Endodermal cell (in vitro differentiated cells): ENCODE results near the gene ITGA2B. TPM values are rescaled to one million over a fixed set of nuclear protein-coding genes. Genes with fewer than 3 reads are reported as not detected.

ENCODE experiments used
- DNase-seq: peaks from one replicate; pipeline ENCODE4 v3.0.0-alpha.2; 2017
- H3K27ac ChIP-seq: 2 replicates; pipeline ENCODE4 v1.5.1; 2013; ENCODE audit warnings: mild to moderate bottlenecking, low read depth, low read length, moderate library complexity
- H3K27me3 ChIP-seq: 2 replicates; pipeline ENCODE4 v1.6.1; 2013; ENCODE audit warnings: mild to moderate bottlenecking, low read length, moderate library complexity; ENCODE audit not compliant: insufficient read depth, control insufficient read depth, poor library complexity, severe bottlenecking
- H3K36me3 ChIP-seq: 2 replicates; pipeline ENCODE4 v1.7.0; 2013; ENCODE audit warnings: mild to moderate bottlenecking, low read length, moderate library complexity; ENCODE audit not compliant: control insufficient read depth, insufficient read depth
- H3K4me1 ChIP-seq: one replicate; pipeline ENCODE4 v1.7.0; 2013; ENCODE audit warnings: low read length; ENCODE audit not compliant: control insufficient read depth, insufficient read depth
- H3K4me3 ChIP-seq: 2 replicates; pipeline ENCODE4 v1.5.1; 2013; ENCODE audit warnings: mild to moderate bottlenecking, low read length, moderate library complexity
- H3K9ac ChIP-seq: 2 replicates; pipeline ENCODE4 v1.6.1; 2013; ENCODE audit warnings: mild to moderate bottlenecking, low read length, moderate library complexity; ENCODE audit not compliant: poor library complexity, severe bottlenecking; ENCODE audit errors: extremely low read depth
- H3K9me3 ChIP-seq: 2 replicates; pipeline ENCODE4 v1.6.1; 2013; ENCODE audit warnings: mild to moderate bottlenecking, low read length, moderate library complexity; ENCODE audit not compliant: control insufficient read depth
- H3K27ac Mint-ChIP-seq: 2 replicates; pipeline ENCODE4 v1.8.0; 2020; ENCODE audit warnings: mixed read lengths
- H3K27me3 Mint-ChIP-seq: 2 replicates; pipeline ENCODE4 v1.8.0; 2021; ENCODE audit warnings: mild to moderate bottlenecking, mixed read lengths; ENCODE audit not compliant: insufficient read depth
- H3K36me3 Mint-ChIP-seq: 2 replicates; pipeline ENCODE4 v1.8.0; 2020; ENCODE audit warnings: low read depth, mixed read lengths
- H3K4me1 Mint-ChIP-seq: 2 replicates; pipeline ENCODE4 v1.8.0; 2020; ENCODE audit warnings: mixed read lengths
- H3K4me3 Mint-ChIP-seq: 2 replicates; pipeline ENCODE4 v1.8.0; 2020; ENCODE audit warnings: mild to moderate bottlenecking, moderate library complexity, mixed read lengths
- H3K9me3 Mint-ChIP-seq: 2 replicates; pipeline ENCODE4 v1.8.0; 2020; ENCODE audit warnings: mild to moderate bottlenecking, mixed read lengths
- WGBS, 2 experiments: methylation state at CpG; one replicate each; pipeline versions ENCODE4 v1.1.5 to v1.1.7; 2013; ENCODE audit warnings: missing lambda C conversion rate in 2 of 2, mixed read lengths in 1 of 2; ENCODE audit not compliant: insufficient coverage in 1 of 2, insufficient read length in 1 of 2; 5-methylcytosine and 5-hydroxymethylcytosine counted together
- total RNA-seq, 2 donors: library from RNA; stranded (reverse); fragmentation: NEBNext Ultra II Directional in 1 of 2; extraction: Animal tissue kit (Norgen Biotek cat#: 25700) in 1 of 2; gene quantifications; 2 replicates in 1 of 2; 3 replicates in 1 of 2; pipeline ENCODE4 v1.2.1, GENCODE V29; 2021
- TF ChIP-seq, protein P1 (sequence below): fragments of 200-600 bp; sonication (generic); conservative IDR thresholded peaks from 2 replicates; pipeline ENCODE4 v1.5.0; 2021; ENCODE audit warnings: antibody characterized with exemption, mild to moderate bottlenecking

The ITGA2B gene
- total RNA-seq, 2 donors from 2014 or later, result 5.2 to 8.5 TPM

DNA sequence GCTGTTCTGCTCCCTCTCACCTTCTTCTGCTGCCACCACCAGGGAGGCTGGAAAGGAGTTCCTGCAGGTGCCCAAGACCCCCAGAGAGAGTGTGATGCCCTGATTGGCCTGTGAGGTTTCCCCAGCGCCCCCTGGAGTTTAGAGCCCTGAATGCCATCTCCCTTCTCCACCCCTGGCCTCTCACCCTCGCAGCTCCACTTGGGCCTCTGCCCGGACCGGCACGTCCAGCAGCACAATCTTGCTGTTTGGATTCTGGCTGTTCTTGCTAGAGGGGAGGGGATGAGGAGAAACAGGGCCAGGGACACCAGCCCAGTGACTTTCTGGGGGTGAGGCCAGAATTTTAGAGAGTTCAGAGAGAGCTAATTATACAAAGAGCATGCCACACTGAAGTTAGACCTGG lies 13.3 kb downstream of the ITGA2B start:
- no peaks in the 10 kb centered on the region for H3K36me3 ChIP-seq
- Mint-ChIP-seq H3K27me3 (peaks cover 13% of the 10 kb centered on the region), H3K27ac (peak overlapping the region; percentile 55), H3K9me3 (no peaks in the 10 kb centered on the region), H3K36me3 (no peaks in the 10 kb centered on the region), H3K4me1 (peaks cover 8% of the 10 kb centered on the region), H3K4me3 (no peak overlapping the region)
- TF ChIP-seq, protein P1, sequence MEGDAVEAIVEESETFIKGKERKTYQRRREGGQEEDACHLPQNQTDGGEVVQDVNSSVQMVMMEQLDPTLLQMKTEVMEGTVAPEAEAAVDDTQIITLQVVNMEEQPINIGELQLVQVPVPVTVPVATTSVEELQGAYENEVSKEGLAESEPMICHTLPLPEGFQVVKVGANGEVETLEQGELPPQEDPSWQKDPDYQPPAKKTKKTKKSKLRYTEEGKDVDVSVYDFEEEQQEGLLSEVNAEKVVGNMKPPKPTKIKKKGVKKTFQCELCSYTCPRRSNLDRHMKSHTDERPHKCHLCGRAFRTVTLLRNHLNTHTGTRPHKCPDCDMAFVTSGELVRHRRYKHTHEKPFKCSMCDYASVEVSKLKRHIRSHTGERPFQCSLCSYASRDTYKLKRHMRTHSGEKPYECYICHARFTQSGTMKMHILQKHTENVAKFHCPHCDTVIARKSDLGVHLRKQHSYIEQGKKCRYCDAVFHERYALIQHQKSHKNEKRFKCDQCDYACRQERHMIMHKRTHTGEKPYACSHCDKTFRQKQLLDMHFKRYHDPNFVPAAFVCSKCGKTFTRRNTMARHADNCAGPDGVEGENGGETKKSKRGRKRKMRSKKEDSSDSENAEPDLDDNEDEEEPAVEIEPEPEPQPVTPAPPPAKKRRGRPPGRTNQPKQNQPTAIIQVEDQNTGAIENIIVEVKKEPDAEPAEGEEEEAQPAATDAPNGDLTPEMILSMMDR, result peak; percentile 80
- WGBS, 2 experiments, result 67% methylated on average over 5 of the region's 5 CpGs; no CpG with 5 or more reads in 1 of the 2 experiments
- H3K4me3 ChIP-seq, result no peak overlapping the region
- H3K27me3 ChIP-seq, result no peaks in the 10 kb centered on the region
- no peak overlapping the region for H3K27ac ChIP-seq
- H3K9ac ChIP-seq, result no peak overlapping the region
- no peaks in the 10 kb centered on the region for H3K9me3 ChIP-seq
- DNase-seq, result peak; percentile 95
- H3K4me1 ChIP-seq, result peaks cover 5% of the 10 kb centered on the region

DNA sequence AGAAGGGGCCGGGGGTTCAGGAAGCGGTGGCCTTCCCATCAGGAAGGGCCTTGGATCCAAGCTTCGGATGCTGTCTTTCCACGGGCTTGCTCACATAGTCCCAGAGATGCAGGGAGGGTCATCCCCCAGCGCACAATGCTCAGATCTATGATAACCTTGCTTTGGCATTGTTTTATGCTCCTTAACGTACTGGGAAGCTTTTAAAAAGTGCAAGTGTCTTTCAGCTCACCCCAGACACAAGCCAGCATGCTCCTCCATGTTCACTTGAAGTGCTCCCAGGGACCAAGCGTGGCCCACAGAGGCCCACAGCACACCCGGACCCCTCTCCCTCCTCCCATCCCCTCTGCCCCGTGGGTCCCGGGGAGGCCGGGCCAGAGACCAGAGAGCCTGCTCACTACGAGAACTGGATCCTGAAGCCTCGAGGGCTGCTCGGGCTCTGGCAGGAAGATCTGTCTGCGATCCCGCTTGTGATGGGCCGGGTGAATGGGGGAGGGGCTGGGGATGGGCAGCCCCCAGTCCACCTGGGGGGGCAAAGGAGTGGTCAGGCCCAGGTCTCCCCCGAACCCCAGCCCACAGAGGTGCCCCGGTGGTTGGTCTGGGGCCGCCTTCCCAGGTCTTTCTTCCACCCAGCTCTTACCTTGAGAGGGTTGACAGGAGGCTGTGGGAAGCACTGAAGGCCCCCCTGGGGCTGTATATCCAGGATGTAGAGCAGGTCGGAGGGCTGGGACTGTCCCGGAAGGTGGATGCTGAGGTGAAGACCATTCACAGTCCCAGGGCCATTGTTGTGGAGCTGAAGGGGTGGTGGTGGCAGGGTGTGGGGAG lies 14.0 kb downstream of the ITGA2B start:
- Histone ChIP-seq H3K36me3 (no peaks in the 10 kb centered on the region), H3K4me1 (peaks cover 5% of the 10 kb centered on the region), H3K27me3 (no peaks in the 10 kb centered on the region), H3K9ac (no peak overlapping the region), H3K27ac (peak overlapping the region; percentile 38), H3K4me3 (no peak overlapping the region), H3K9me3 (no peaks in the 10 kb centered on the region)
- H3K4me1 Mint-ChIP-seq, result peaks cover 8% of the 10 kb centered on the region
- H3K4me3 Mint-ChIP-seq, result peak overlapping the region; percentile 33
- H3K27me3 Mint-ChIP-seq, result peaks cover 16% of the 10 kb centered on the region
- peak; percentile 85 for DNase-seq
- H3K9me3 Mint-ChIP-seq, result no peaks in the 10 kb centered on the region
- no peak overlapping the region for H3K27ac Mint-ChIP-seq
- H3K36me3 Mint-ChIP-seq, result no peaks in the 10 kb centered on the region
- 78 to 88% methylated on average over 8 to 22 of the region's 22 CpGs for WGBS, 2 experiments
- TF ChIP-seq, protein P1, result no peak

DNA sequence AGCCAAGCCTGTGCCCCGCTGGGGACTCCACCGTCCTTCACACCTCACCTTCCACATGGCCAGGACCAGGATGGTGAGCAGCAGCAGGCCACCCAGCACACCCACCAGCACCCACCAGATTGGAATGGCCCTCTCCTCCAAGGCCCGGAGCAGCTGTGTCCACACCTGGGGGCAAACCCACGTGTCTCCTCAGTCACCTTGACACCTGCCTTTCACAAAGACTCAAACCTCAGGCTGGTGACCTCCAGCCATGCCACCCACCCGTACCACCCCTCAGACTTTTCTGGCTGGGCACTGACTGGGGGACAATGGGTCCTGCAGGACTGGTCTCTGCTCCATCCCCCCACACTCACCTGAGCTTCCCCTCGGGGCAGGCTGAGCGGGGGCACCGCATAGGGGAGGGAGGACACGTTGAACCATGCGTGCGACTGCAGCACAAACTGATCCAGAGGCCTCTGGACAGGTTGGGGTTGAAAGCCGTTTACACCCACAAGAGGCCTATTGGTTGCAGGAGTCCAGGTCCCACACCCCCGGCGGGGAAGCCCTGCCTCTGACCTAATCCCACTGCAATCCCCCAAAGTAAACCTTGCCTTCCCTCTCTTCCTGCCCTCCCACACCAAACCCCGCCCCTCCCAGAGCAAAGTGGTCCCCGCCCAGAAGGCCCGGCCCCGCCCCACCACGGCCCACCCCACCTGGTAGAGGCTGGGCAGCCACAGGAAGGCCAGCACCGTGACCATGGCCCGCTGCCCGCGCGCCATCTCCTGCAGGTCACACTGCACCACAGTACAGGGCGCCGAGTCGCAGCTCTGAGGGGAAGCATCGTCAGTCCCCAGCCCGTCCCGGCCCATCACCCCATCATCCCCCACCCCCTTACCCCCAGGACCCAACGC lies 14.9 kb downstream of the ITGA2B start:
- H3K27ac ChIP-seq, result peak overlapping the region; percentile 38
- no peaks in the 10 kb centered on the region for H3K27me3 ChIP-seq
- TF ChIP-seq, protein P1, result no peak
- no peak overlapping the region for H3K9ac ChIP-seq
- peak; percentile 98 for DNase-seq
- no peaks in the 10 kb centered on the region for H3K9me3 ChIP-seq
- peak overlapping the region; percentile 33 for H3K4me3 Mint-ChIP-seq
- H3K4me1 Mint-ChIP-seq, result peaks cover 8% of the 10 kb centered on the region
- peak overlapping the region; percentile 72 for H3K27ac Mint-ChIP-seq
- peaks cover 4% of the 10 kb centered on the region for H3K9me3 Mint-ChIP-seq
- WGBS, 2 experiments, result 55 to 75% methylated on average over 7 to 31 of the region's 31 CpGs
- H3K36me3 Mint-ChIP-seq, result no peaks in the 10 kb centered on the region
- peaks cover 5% of the 10 kb centered on the region for H3K4me1 ChIP-seq
- peaks cover 16% of the 10 kb centered on the region for H3K27me3 Mint-ChIP-seq
- no peaks in the 10 kb centered on the region for H3K36me3 ChIP-seq
- no peak overlapping the region for H3K4me3 ChIP-seq
